CD14-positive monocyte (primary cell): ENCODE results near the gene PPP2R1A. TPM values are rescaled to one million over a fixed set of nuclear protein-coding genes. Genes with fewer than 3 reads are reported as not detected.
"Not testable (repeated sequence)": the region's sequence is repeated elsewhere in the genome, so short reads cannot be mapped to it uniquely, and the experiment has no call there.

Experiments
- DNase-seq, 3 donors: peaks; one replicate each; pipeline ENCODE4 v3.0.0-alpha.2; 2011 to 2022
- H2AFZ ChIP-seq: 2 replicates; pipeline ENCODE4 v1.6.0; 2012; ENCODE audit warnings: mild to moderate bottlenecking, low read depth, low read length, inconsistent platforms; ENCODE audit not compliant: insufficient read depth, poor library complexity, severe bottlenecking
- H3K27ac ChIP-seq, 2 donors: 1 replicate in 1 of 2; 2 replicates in 1 of 2; pipeline ENCODE4 v1.5.1; 2012 to 2013; ENCODE audit warnings: low read length in 2 of 2, control low read depth in 1 of 2, inconsistent platforms in 1 of 2, low read depth in 1 of 2, mild to moderate bottlenecking in 1 of 2
- H3K27me3 ChIP-seq, 2 donors: one replicate each; pipeline versions ENCODE4 v1.6.0 to v1.6.1; 2011 to 2013; ENCODE audit warnings: low read length in 2 of 2; ENCODE audit not compliant: control insufficient read depth in 2 of 2, insufficient read depth in 2 of 2
- H3K36me3 ChIP-seq, 2 donors: replicated peaks in 1 of 2; 1 replicate in 1 of 2; 2 replicates in 1 of 2; pipeline versions ENCODE4 v1.5.1 to v1.6.1; 2012 to 2013; ENCODE audit warnings: low read length in 2 of 2, control low read depth in 1 of 2, inconsistent platforms in 1 of 2, mild to moderate bottlenecking in 1 of 2; ENCODE audit not compliant: insufficient read depth in 2 of 2, control insufficient read depth in 1 of 2
- H3K4me1 ChIP-seq, 2 donors: 1 replicate in 1 of 2; 2 replicates in 1 of 2; pipeline versions ENCODE4 v1.5.1 to v1.6.1; 2012 to 2013; ENCODE audit warnings: low read length in 2 of 2, control low read depth in 1 of 2, inconsistent platforms in 1 of 2, mild to moderate bottlenecking in 1 of 2, moderate library complexity in 1 of 2; ENCODE audit not compliant: insufficient read depth in 2 of 2, control insufficient read depth in 1 of 2
- H3K4me2 ChIP-seq: replicated peaks from 2 replicates; pipeline ENCODE3; 2012; ENCODE audit warnings: low read length, moderate library complexity, mild to moderate bottlenecking; ENCODE audit not compliant: poor library complexity, severe bottlenecking; ENCODE audit errors: extremely low read depth
- H3K4me3 ChIP-seq, 3 experiments: fragments of 200-600 bp in 1 of 3; sonication (generic) in 1 of 3; replicated peaks in 1 of 3; 1 replicate in 2 of 3; 2 replicates in 1 of 3; pipeline ENCODE4 v1.5.1; 2011 to 2013; ENCODE audit warnings: low read length in 3 of 3, mild to moderate bottlenecking in 3 of 3, control low read depth in 2 of 3, low read depth in 2 of 3, inconsistent platforms in 1 of 3, moderate library complexity in 1 of 3
- H3K79me2 ChIP-seq: 2 replicates; pipeline ENCODE4 v1.6.0; 2012; ENCODE audit warnings: mild to moderate bottlenecking, control low read depth, inconsistent platforms, low read length, moderate library complexity; ENCODE audit not compliant: insufficient read depth
- H3K9ac ChIP-seq: 2 replicates; pipeline ENCODE4 v1.6.0; 2017; ENCODE audit warnings: low read length, mild to moderate bottlenecking; ENCODE audit not compliant: insufficient read depth, poor library complexity, severe bottlenecking
- H3K9me3 ChIP-seq, 2 donors: replicated peaks in 1 of 2; 1 replicate in 1 of 2; 2 replicates in 1 of 2; pipeline versions ENCODE4 v1.5.1 to v1.6.1; 2012 to 2013; ENCODE audit warnings: low read length in 2 of 2, control low read depth in 1 of 2; ENCODE audit not compliant: control insufficient read depth in 1 of 2, insufficient read depth in 1 of 2
- H4K20me1 ChIP-seq: 2 replicates; pipeline ENCODE4 v1.6.0; 2012; ENCODE audit warnings: mild to moderate bottlenecking, low read length, control low read depth, moderate library complexity; ENCODE audit not compliant: insufficient read depth
- H3K27ac Mint-ChIP-seq, 7 donors: one replicate each; pipeline ENCODE4 v1.8.0; 2020; ENCODE audit warnings: mild to moderate bottlenecking in 7 of 7, mixed read lengths in 7 of 7, moderate library complexity in 6 of 7, inconsistent platforms in 2 of 7
- H3K27me3 Mint-ChIP-seq, 3 donors: one replicate each; pipeline ENCODE4 v1.8.0; 2021 to 2022; ENCODE audit warnings: low read depth in 3 of 3, mild to moderate bottlenecking in 3 of 3, mixed read lengths in 3 of 3, moderate library complexity in 3 of 3, inconsistent platforms in 1 of 3
- H3K36me3 Mint-ChIP-seq, 2 donors: one replicate each; pipeline ENCODE4 v1.8.0; 2020; ENCODE audit warnings: mixed read lengths in 2 of 2, inconsistent platforms in 1 of 2, mild to moderate bottlenecking in 1 of 2
- H3K4me1 Mint-ChIP-seq: one replicate; pipeline ENCODE4 v1.8.0; 2020; ENCODE audit warnings: mild to moderate bottlenecking, mixed read lengths
- H3K4me3 Mint-ChIP-seq, 2 donors: one replicate each; pipeline ENCODE4 v1.8.0; 2020; ENCODE audit warnings: mild to moderate bottlenecking in 2 of 2, mixed read lengths in 2 of 2, moderate library complexity in 1 of 2
- H3K9me3 Mint-ChIP-seq, 7 donors: one replicate each; pipeline ENCODE4 v1.8.0; 2020 to 2022; ENCODE audit warnings: mixed read lengths in 7 of 7, mild to moderate bottlenecking in 6 of 7, moderate library complexity in 6 of 7, inconsistent platforms in 2 of 7
- WGBS: methylation state at CpG from one replicate; pipeline ENCODE4 v1.1.5; 2013; ENCODE audit warnings: missing lambda C conversion rate; ENCODE audit not compliant: insufficient coverage; 5-methylcytosine and 5-hydroxymethylcytosine counted together
- intact Hi-C, 2 donors: fragments of 100-400 bp; cut with micrococcal nuclease; formaldehyde crosslinking; loops; one replicate each; pipeline versions ENCODE4 v1.15.0 to v1.15.1; 2023
- polyA plus RNA-seq, 3 donors: library from polyadenylated mRNA; depleted of rRNA in 1 of 3; unstranded in 2 of 3; stranded (reverse) in 1 of 3; fragments of 300-500 nt in 2 of 3; fragments of >200 nt in 1 of 3; fragmentation: Illumina TruSeq in 2 of 3; gene quantifications; 1 replicate in 2 of 3; 2 replicates in 1 of 3; pipeline ENCODE4 v1.2.3, GENCODE V29; 2012 to 2021
- TF ChIP-seq, protein P1 (sequence below): fragments of 200-600 bp; IDR thresholded peaks from one replicate; pipeline ENCODE4 v1.8.0; 2022; ENCODE audit warnings: antibody characterized with exemption, mild to moderate bottlenecking

PPP2R1A gene
- polyA plus RNA-seq, 3 donors, result 79.9 to 151 (median 127) TPM

DNA sequence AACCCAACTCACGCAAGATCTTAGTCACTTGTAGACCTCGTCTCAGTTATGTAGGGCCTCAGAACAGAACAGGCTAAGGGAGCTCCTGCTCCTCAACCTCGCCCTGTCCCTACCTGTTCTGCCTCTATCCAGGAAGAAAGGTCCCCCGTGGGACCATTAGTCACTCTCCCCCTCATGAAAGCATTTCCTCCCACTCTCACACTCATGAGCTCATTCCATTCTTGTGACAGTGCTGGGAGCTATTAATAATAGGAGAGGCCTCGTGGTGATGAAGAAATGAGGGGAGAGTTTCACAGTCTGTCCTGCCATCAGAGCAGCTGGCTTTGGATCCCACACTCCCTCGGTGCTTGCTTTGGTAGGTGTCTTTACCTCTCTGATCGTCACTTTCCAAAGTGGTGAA lies 10.2 kb downstream of the PPP2R1A start:
- no peak overlapping the region for H3K4me2 ChIP-seq
- peaks cover 90% of the 10 kb centered on the region for H3K79me2 ChIP-seq
- no peak overlapping the region for H3K4me3 ChIP-seq
- H3K9me3 ChIP-seq, result no peaks in the 10 kb centered on the region
- no peak for DNase-seq
- H3K36me3 ChIP-seq, result peaks cover 74 to 96% of the 10 kb centered on the region in 2 donors
- H3K4me1 ChIP-seq, result no peaks in the 10 kb centered on the region
- no peak overlapping the region for H3K4me3 Mint-ChIP-seq
- peaks cover 95% of the 10 kb centered on the region for H4K20me1 ChIP-seq
- TF ChIP-seq, protein P1, sequence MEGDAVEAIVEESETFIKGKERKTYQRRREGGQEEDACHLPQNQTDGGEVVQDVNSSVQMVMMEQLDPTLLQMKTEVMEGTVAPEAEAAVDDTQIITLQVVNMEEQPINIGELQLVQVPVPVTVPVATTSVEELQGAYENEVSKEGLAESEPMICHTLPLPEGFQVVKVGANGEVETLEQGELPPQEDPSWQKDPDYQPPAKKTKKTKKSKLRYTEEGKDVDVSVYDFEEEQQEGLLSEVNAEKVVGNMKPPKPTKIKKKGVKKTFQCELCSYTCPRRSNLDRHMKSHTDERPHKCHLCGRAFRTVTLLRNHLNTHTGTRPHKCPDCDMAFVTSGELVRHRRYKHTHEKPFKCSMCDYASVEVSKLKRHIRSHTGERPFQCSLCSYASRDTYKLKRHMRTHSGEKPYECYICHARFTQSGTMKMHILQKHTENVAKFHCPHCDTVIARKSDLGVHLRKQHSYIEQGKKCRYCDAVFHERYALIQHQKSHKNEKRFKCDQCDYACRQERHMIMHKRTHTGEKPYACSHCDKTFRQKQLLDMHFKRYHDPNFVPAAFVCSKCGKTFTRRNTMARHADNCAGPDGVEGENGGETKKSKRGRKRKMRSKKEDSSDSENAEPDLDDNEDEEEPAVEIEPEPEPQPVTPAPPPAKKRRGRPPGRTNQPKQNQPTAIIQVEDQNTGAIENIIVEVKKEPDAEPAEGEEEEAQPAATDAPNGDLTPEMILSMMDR, result no peak
- no peaks in the 10 kb centered on the region for H3K9me3 Mint-ChIP-seq
- H3K27me3 Mint-ChIP-seq, result no peaks in the 10 kb centered on the region
- H3K4me1 Mint-ChIP-seq, result no peaks in the 10 kb centered on the region
- peak overlapping the region in 1 of 7 donors; percentile 63 for H3K27ac Mint-ChIP-seq
- no peak overlapping the region for H3K9ac ChIP-seq
- 100% methylated on average over 6 of the region's 7 CpGs for WGBS
- intact Hi-C loops, result no loop called here
- H3K27ac ChIP-seq, result peak overlapping the region in 1 of 2 donors; percentile 1
- peaks cover 74 to 92% of the 10 kb centered on the region in 2 donors for H3K36me3 Mint-ChIP-seq
- no peaks in the 10 kb centered on the region for H3K27me3 ChIP-seq
- no peak overlapping the region for H2AFZ ChIP-seq

DNA sequence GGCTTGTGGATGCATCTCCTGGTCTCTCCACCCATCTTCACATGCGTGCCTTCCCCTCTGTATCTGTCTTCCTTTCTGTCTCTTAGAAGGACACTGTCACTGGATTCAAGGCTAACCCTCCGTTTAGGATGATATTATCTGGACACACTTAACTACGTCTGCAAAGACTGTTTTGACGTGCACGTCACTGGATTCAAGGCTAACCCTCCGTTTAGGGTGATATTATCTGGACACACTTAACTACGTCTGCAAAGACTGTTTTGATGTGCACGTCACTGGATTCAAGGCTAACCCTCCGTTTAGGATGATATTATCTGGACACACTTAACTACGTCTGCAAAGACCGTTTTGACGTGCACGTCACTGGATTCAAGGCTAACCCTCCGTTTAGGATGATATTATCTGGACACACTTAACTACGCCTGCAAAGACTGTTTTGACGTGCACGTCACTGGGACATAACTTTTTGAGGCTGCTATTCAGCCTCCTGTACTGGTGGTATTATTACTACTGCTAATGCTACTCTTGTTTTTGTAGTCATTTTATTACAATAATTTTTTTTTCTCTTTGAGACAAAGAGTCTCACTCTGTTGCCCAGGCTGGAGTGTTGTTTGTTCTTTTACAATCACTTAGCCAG lies 11.0 kb downstream of the PPP2R1A start:
- H3K4me1 Mint-ChIP-seq, H3K9ac ChIP-seq, H3K9me3 Mint-ChIP-seq, H3K4me2 ChIP-seq, DNase-seq, H3K4me3 Mint-ChIP-seq, H3K4me3 ChIP-seq, H3K27me3 Mint-ChIP-seq, intact Hi-C loops, H3K9me3 ChIP-seq, H3K4me1 ChIP-seq, H3K27ac Mint-ChIP-seq, H3K27ac ChIP-seq, H3K27me3 ChIP-seq, H2AFZ ChIP-seq: not testable (repeated sequence)
- Histone ChIP-seq H3K79me2 (peaks cover 86% of the 10 kb centered on the region), H4K20me1 (peaks cover 95% of the 10 kb centered on the region), H3K36me3 (peaks cover 74 to 96% of the 10 kb centered on the region in 2 donors)
- H3K36me3 Mint-ChIP-seq, result peaks cover 76 to 93% of the 10 kb centered on the region in 2 donors
- WGBS, result 96% methylated on average over 9 of the region's 17 CpGs
